C4-2B (cell line): ENCODE results near the gene SGSM1.

Experiments
- H3K27ac ChIP-seq: fragments of 450-650 bp; 2 replicates; pipeline ENCODE4 v1.5.1; 2017
- CTCF ChIP-seq: fragments of 450-650 bp; conservative IDR thresholded peaks from 2 replicates; pipeline ENCODE4 v1.5.1; 2017; ENCODE audit warnings: mild to moderate bottlenecking
- ZFX ChIP-seq: fragments of 450-650 bp; IDR thresholded peaks from 2 replicates; pipeline ENCODE4 v1.6.1; 2017

SGSM1 gene

DNA sequence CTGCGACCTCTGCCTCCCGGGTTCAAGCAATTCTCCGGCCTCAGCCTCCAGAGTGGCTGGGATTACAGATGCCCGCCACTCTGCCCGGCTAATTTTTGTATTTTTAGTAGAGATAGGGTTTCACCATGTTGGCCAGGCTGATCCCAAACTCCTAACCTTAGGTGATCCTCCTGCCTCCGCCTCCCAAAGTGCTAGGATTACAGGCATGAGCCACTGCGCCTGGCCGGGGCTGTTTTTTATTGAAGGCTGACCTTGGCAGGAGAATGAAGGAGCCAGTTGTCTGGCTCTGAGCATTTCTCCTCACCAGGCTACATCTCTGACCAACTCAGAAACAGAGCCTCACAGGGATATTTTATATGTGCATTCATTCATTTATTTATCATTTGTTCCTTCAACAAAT, 148.8 kb downstream of the SGSM1 start:
- TF ChIP-seq CTCF: no peak
- no peak for TF ChIP-seq ZFX
- H3K27ac ChIP-seq: no peak overlapping the region

DNA sequence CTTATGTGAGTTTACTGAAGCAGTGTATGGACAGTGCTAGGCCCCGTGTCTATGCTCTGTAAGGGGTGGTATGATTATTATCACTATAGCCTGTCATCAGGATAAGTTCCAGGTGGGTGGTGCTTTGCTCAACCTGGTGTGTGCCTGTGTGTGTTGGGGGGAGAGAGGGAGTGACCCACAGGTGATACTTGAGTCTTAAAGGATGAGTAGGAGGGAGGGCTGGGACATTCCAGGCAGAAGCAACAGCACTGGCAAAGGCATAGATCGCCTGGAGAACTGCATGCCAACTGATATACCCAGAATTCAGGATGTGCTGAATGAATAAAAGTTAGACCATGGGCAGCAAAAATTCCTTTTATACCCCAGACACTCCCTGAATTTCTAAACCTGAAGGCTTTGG, 151.0 kb downstream of the SGSM1 start:
- H3K27ac ChIP-seq: no peak overlapping the region
- no peak for TF ChIP-seq ZFX
- no peak for TF ChIP-seq CTCF

DNA sequence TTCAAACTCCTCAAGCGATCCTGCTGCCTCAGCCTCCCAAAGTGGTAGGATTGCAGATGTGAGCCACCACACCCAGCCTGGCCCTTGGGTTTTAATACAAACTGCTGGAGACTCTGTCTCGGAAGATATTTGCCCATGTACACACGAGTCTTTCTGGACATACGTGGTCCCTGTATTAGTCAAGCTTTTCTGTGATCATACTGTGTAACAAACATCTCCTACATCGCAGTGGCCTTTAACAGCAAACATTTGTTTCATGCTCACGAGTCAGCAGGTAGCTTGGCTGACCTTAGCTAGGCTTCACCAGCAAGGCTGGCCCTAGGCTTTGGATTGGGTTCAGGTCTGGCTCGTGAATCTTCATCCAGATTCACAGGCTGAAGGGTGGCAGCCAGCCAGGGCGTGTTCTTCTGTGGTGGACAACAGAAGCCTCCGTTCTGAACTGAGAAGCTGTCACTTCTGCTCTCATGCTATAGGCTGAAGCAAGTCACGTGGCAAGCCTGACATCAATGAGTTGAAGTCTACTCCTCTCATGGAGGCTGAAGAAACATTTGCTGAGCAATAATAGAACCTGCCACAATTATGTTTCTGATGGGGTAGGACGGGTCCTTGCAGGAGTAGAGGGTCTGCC, 155.3 kb downstream of the SGSM1 start:
- TF ChIP-seq ZFX: no peak
- TF ChIP-seq CTCF: no peak
- H3K27ac ChIP-seq: no peak overlapping the region

DNA sequence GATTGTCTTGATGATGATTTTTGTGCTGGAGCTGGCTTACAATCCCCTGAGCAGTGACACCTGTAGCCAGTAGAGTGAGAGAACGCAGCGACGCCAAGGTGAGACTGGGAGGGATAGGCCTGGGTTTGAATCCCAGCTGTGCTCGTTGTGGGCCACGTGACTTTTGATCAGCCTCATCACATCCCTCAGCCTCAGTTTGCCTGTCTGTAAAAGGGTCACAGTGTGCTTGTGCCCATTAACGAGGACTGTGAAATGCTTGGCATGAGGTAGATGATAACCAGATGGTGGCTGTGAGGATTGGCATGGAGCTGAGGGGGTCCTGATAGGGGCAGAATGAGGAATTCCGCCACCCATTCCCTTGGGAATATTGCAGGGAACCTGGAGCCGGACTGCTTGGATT, 156.1 kb downstream of the SGSM1 start:
- H3K27ac ChIP-seq: no peak overlapping the region

GRCh38 chr22:24962835-24963234, 156.8 kb downstream of the SGSM1 start:
- no peak overlapping the region for H3K27ac ChIP-seq
- TF ChIP-seq CTCF: no peak
- no peak for TF ChIP-seq ZFX

More for the DNA sequence above, 156.1 kb downstream of the SGSM1 start:
- TF ChIP-seq ZFX (no peak), CTCF (no peak)

DNA sequence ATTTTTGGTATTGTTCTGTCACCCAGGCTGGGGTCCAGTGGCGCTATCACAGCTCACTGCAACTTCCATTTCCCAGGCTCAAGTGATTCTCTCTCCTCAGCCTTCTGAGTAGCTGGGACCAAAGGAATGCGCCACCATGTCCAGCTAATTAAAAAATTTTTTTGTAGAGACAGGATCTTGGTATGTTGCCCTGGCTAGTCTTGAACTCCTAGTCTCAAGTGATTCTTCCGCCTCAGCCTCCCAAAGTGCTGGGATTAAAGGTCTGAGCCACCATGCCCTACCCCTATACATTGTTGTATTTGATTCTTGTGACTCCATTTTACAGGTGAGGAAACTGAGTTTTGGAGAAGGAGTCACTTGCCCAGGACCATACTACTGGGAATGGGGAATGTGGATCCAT, 158.4 kb downstream of the SGSM1 start:
- TF ChIP-seq CTCF (no peak), ZFX (no peak)
- peak overlapping the region; percentile 83 for H3K27ac ChIP-seq

DNA sequence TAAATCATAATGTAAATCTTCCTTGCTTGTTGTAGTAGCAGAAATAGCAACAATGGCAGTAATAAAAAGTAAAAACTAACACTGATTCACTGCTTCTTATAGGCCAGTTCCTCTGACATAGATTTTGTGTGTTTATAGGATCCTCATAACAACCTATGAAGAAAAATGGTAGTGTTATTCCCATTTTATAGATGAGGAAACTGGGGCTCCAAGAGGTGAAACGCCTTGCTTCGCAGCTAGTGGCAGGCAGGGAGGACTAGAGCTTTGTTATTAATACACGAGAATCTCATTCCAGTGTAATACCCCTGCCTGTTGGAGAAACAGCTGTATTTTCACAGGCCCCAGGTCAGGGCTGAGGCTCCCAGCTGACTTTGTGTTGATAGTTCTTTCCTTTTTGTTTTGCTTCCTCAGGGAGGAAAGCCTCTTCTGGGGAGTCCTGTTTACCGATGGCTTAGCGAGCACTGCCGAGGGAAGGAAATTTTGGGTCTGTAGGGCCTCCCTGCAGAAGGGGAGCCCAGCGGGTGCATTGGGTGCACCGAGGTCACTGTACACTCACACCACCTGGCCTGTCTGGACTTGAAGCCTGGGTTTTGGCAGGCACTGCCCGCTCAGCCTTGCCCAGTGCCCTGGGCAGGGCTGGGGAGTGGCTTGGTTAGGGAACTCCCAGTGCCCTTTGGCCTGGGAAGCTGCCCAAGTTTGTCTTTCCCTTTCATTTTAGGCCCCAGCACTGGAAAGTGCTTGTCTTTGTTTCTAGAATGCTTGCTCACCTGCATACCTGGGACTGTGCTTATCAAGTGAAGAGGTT, 160.0 kb downstream of the SGSM1 start:
- no peak; the same call in 1 of the 2 replicates for TF ChIP-seq ZFX
- no peak for TF ChIP-seq CTCF
- H3K27ac ChIP-seq: peak overlapping the region; percentile 83
